ENCODE data around the gene SIPA1L3. TPM values are rescaled to one million over a fixed set of nuclear protein-coding genes. Genes with fewer than 3 reads are reported as not detected.
"Not testable (repeated sequence)": the region's sequence is repeated elsewhere in the genome, so short reads cannot be mapped to it uniquely, and the experiment has no call there.

The SIPA1L3 gene, protein sequence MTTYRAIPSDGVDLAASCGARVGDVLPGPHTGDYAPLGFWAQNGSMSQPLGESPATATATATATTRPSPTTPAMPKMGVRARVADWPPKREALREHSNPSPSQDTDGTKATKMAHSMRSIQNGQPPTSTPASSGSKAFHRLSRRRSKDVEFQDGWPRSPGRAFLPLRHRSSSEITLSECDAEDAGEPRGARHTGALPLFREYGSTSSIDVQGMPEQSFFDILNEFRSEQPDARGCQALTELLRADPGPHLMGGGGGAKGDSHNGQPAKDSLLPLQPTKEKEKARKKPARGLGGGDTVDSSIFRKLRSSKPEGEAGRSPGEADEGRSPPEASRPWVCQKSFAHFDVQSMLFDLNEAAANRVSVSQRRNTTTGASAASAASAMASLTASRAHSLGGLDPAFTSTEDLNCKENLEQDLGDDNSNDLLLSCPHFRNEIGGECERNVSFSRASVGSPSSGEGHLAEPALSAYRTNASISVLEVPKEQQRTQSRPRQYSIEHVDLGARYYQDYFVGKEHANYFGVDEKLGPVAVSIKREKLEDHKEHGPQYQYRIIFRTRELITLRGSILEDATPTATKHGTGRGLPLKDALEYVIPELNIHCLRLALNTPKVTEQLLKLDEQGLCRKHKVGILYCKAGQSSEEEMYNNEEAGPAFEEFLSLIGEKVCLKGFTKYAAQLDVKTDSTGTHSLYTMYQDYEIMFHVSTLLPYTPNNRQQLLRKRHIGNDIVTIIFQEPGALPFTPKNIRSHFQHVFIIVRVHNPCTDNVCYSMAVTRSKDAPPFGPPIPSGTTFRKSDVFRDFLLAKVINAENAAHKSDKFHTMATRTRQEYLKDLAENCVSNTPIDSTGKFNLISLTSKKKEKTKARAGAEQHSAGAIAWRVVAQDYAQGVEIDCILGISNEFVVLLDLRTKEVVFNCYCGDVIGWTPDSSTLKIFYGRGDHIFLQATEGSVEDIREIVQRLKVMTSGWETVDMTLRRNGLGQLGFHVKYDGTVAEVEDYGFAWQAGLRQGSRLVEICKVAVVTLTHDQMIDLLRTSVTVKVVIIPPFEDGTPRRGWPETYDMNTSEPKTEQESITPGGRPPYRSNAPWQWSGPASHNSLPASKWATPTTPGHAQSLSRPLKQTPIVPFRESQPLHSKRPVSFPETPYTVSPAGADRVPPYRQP (N-terminal part only)
- 6.7 and 14.9 TPM in 2 replicates for total RNA-seq

DNA sequence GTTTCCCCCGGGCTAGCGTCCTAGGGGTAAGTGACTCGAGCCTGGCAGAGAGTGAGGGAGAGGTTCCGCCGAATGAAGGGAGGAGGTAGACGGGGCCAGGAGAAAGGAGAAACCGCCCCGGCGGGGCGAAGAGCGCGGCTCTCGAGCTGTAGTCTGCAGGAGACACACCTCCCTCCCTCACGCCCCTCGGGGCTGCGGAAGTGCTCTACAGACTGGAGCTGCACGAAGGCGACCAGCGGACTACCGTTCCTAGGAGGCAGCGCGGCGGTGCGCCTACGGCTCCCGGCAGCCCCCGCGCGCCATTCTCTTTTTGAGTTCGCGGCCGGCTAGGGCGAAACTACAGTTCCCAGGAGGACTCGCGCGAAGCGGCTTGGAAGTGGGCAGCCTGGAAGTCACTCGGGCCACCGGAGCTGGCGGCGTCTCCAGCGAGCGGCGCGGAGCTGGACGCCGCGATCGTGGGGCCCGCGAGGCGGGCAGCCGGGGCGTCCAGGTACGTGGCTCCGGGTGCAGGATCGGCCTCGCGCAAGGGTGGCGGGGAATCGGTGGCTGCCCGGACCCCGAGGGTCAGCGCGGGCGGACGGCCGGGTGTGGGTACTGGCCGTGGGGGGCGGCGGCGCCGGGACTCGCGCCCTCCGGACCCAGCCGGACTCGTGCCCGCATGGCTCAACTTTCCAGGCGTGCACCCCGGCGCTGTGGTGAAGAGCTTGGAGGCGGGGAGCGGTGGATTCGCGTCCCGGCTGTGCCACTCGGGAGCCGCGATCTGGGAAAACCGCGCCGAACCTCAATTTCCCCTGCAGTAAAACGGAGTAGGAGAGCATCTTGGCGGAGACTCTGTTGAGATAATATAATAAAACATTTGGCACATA, at the start of gene SIPA1L3:
Gene SIPA1L3, plus strand, starts transcription at position 340 of the 866 bp plus-strand sequence. CDS start 174,358 bp downstream, outside the sequence.
- DNase-seq (ENCODE audit: low read depth in 2 of 2), result peak; percentile 88 to 97

DNA sequence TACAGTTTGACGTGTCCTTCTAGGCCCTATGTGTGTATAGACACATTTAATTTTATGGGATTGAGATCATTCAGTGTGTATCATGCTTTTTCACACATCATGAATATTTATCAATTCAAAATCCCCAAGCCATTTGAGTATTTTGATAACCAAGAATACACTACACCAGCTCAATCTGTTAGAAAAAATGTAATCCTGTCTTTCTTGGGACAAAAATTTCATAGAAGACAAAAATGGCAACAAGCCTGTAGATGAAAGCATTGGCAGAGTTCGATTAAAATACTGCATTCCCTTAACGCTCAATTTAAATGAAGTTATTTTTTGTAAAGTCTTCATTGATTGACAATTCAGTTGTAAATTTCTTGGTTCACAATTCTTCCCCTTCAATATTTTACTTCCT, 42.5 kb upstream of the SIPA1L3 start:
- DNase-seq (ENCODE audit: low read depth in 2 of 2), result no peak

DNA sequence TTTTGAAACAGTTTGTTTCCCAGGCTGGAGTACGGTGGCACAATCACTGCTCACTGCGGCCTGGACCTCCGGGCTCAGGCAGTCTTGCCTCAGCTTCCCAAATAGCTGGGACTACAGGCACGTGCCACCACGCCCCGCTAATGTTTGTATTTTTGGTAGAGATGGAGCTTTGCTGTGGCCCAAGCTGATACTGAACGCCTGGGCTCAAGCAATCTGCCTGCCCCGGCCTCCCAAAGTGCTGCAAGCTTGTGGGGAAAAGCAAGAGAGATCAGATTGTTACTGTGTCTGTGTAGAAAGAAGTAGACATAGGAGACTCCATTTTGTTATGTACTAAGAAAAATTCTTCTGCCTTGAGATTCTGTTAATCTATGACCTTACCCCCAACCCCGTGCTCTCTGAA, 41.1 kb upstream of the SIPA1L3 start:
- not testable (repeated sequence) for DNase-seq (ENCODE audit: low read depth in 2 of 2)

DNA sequence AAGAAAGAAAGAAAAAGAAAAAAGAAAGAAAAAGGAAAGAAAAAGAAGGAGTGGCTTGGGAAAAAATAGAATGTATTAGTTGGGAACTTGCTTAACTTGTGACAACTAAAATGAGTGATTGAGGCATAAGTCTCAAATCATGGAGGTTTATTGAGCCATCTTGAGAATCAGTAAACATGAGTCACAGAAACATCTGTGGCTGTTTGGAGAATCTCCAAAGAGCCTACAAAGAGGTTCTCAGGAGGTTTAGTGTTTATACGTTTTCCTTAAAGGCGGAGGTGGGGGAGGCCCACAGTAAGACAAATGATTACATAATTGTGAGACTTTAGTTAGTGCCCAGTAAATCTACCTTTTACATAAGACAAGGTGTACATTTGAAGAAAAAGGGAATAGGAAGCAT, 39.2 kb upstream of the SIPA1L3 start:
- peak in 1 of 2 donors; percentile 10 for DNase-seq (ENCODE audit: low read depth in 2 of 2)

DNA sequence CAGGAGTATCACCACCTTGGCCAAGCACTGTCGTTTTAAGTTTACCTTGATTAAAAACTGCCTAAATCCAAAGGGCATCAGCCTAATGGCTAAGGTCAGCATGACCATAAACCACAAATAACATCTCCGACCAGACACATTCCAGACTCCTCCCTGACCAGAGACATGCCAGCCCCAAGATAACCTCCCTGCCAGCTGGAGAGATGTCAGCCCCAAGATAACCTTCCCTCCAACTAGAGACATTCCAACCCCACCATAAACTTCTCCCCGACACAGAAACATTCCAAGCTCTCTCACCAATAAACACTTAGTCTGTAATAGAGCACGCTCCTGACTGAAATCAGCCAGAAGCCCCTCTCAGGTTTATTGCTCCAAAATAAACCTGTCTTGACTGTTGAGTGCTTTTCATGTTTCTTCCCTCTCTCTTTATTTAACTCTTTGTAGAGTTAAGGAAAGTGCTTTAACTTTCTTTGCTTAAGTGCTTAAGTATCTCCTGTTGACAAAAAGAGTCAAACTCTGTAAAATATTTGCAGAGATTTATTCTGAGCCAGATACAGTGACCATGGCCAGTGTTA, 37.2 kb upstream of the SIPA1L3 start:
- DNase-seq (ENCODE audit: low read depth in 2 of 2), result no peak

DNA sequence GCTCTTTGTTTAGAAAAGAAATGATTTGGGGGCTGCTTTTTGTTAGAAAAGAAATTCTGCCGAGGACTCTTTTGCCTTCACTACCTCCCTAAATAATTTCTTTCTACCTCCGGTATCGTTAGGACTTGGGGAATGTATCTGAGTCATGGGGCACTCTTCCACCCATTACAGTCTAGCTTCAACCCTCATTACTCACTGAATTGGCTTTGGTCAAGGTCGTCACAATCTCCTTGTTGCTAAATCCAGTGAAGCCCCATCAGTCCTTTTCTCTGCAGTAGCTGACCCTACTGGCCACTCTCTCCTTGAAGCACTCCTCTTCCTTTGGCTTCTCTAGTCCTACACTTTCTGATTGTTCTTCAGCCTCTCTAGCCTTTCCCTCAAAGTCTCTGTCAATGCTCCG, 34.6 kb upstream of the SIPA1L3 start:
- no peak for DNase-seq (ENCODE audit: low read depth in 2 of 2)

DNA sequence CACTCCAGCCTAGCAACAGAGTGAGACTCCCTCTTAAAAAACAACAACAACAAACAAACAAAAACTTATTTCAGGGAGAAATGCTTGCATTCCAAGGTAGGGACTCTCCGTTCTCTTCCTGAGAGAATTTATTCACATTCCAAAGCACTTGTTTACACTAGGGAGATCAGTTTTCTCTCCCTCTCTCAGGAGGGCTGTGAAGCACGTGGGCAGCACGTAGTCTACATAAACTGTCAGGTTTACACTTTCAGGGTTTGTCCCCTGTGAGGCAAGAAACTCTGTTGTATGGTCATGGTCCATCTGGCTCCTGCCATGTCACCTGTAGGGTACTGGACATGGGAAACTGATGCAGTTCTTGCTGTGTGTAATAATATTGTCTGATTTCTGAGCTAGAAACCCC, 32.2 kb upstream of the SIPA1L3 start:
- no peak for DNase-seq (ENCODE audit: low read depth in 2 of 2)

DNA sequence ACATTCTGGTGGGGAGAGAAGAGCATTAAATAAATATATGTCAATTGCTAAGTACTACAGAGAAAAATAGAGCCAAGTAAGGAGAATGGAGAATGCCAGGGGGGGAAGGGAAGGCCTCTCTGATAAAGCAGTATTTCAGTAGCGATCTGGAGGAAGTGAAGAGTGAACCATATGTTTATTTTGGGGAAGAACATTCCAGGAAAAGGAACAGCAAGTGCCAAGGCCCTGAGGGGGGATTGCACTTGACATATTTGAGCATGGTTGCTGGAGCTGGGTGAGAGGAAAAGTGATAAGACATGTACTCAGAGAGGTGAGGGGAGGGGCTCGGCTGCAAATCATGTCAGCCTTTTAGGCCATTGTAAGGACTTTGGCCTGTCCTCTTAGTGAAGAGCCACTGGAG, 31.0 kb upstream of the SIPA1L3 start:
- no peak for DNase-seq (ENCODE audit: low read depth in 2 of 2)

DNA sequence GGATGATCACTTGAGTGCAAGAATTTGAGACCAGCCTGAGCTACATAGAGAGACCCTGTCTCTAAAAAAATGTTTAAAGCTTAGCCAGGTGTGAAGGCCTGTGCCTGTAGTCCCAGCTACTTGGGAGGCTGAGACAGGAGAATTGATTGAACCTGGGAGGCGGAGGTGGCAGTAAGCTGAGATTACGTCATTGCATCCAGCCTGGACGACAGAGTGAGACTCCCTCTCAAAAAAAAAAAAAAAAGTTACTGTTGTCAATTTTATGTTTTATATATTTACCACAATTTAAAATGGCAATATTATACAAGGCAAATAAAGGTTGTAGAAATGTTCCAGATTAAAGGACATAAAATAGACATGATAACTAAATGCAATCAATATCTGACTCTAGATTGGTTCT, 29.9 kb upstream of the SIPA1L3 start:
- DNase-seq (ENCODE audit: low read depth in 2 of 2), result no peak

DNA sequence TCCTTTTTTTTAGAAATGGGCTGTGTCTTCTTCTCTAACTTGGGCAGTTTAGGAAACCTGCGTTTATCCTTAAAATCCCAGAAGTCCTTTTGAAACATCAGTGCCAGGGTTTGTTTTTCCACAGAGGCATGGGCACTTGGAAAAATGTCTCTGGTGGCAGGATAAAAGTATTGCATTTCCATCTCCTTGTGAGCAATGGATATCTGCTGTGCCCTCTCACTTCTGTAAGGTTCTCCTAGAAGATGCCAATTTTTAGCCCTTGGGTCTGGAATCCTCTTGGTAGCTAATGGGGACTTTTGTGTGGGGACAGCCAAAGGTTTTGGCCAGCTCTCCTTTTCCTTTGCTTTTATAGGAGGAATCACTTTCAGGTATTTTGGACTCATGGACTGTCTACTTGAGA, 21.6 kb upstream of the SIPA1L3 start:
- no peak for DNase-seq (ENCODE audit: low read depth in 2 of 2)

DNA sequence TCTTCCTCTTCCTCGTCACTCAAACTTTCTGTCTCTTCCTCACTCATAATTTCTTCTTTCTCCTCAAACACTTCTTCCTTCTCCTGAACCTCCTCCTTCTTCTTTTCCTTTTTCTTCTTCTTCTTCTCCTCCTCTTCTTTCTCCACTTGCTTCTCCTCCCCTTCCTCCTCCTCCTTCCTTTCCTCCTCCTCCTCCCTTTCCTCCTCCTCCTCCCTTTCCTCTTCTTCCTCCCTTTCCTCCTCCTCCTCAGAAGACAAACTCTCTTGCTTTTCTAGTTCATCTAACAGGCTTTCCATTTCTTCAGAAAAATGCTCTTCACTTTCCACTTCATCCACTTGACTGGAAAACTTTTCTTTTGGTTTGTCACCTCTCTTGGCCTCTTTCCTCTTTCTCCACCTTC, 20.4 kb upstream of the SIPA1L3 start:
- no peak for DNase-seq (ENCODE audit: low read depth in 2 of 2)

DNA sequence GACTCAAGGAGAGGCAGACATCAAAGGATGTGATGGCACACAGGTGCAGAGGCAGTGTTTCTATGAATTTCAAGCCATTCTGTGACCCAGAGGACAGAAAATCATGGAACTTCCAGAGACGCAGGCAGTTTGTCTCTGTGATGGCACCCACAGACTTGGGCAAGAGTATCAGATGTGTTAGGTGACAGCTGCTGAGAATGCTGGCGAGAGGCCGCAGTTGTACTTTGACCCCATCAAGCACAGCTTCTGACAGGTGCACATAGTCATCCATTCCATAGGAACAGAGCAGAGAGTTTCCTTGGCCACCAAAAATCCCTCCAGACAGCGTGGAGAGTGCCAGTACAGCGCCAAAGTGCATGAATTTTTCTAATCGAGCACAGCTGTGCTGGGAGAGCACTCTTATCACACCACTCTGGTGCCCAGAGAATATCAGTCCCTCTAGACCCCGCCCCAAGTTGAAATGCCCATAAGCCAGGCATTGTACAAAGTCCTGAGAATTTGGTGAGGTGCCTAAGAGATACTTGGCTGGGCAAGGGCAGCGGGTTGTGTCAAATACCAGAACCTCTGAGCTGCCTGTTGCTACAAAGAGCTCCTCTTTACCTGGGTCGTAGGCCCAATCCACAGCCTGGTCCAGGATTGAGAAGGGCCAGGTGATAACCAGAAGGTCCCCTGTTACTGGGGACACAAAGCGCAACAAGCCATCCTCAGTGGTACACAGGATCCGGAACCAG, 13.0 kb upstream of the SIPA1L3 start:
- DNase-seq (ENCODE audit: low read depth in 2 of 2), result no peak

DNA sequence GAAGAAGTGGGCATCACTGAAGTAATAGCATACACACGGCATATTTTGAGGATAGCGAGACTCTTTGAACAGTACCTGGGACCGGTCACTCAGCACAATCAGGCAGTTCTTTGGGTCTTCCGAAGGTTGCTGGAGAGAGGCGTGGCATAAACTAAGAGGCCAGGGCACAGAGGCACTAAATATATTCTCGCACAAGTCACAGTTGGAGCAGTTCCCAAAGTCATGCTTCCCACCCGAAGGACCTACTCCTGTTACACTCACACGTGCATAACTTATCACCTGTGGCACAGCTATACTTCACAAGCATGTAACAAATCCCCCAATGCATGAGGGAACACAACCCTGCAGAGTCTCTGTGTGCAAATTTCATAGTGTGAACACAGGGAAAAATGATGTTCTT, 10.8 kb upstream of the SIPA1L3 start:
- DNase-seq (ENCODE audit: low read depth in 2 of 2), result no peak

DNA sequence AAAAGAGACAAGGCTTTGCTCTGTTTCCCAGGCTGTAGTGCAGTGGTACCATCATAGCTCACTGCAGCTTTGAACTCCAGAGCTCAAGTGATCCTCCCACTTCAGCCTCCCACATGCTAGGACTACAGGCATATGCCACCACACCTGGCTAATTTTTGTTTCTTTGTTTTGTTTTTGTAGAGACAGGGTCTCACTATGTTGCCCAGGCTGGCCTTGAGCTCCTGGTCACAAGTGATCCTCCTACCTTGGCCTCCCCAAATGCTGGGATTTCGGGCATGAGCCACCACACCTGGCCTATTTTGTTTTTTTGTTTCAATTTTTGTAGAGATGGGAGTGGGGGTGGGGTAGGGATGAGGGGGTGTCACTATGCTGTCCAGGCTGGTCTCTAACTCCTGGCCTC, 7.6 kb upstream of the SIPA1L3 start:
- DNase-seq (ENCODE audit: low read depth in 2 of 2), result no peak

DNA sequence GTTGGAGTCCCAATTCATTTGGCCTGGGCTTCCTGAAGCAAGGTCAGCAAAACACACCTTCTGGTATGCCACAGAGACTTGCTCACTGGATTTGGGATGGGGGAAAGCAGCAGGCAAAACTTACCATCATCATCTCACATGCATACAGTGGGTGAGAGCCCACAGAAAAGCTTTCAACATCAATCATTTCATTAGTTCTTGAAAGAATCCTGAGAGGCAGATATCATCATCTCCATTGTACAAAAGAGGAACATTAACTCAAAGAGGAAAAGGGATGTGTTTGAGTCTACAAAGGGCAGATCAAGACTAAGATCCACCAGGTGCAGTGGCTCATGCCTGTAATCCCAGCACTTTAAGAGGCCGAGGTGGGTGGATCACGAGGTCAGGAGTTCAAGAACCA, 7.0 kb upstream of the SIPA1L3 start:
- DNase-seq (ENCODE audit: low read depth in 2 of 2), result no peak

DNA sequence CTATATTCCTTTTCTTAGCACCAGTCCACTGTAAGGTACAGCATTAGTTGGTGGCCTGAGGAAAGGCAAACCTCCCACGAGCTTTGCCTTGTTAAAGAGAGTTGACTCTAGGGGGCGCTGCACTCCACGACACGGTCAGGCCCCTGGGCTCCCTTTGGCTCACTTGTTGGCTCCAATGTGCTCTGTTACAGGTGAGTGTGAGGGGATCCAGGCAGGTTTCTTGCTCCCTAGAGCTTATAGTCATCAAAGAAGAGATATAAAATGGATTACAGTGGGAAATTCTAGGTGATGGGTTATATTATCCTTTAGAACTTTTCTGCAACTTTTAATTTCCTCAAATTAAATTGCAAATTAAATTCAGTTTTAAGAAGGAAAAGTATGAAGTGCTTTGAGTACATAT, 4.3 kb upstream of the SIPA1L3 start:
- DNase-seq (ENCODE audit: low read depth in 2 of 2), result peak; percentile 63 to 80

DNA sequence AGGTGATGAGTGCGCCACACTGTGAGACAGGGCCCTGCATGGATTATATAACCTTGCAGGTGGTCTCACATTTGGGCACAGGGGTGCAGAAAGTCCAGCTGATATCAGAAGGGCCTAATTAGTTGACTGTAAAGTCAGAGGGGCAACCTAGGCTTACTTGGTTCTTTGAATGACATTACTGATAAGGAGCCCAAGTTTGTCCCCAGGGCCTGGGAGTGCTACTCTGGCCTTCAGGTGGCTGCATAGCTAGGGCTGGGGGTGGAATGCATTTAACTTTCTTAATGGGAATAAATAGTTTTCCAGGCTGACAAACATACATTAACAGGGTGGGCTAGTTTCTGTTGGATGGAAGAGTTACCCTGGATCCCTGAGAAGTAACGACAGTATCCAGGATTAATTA, 3.9 kb upstream of the SIPA1L3 start:
- no peak for DNase-seq (ENCODE audit: low read depth in 2 of 2)

DNA sequence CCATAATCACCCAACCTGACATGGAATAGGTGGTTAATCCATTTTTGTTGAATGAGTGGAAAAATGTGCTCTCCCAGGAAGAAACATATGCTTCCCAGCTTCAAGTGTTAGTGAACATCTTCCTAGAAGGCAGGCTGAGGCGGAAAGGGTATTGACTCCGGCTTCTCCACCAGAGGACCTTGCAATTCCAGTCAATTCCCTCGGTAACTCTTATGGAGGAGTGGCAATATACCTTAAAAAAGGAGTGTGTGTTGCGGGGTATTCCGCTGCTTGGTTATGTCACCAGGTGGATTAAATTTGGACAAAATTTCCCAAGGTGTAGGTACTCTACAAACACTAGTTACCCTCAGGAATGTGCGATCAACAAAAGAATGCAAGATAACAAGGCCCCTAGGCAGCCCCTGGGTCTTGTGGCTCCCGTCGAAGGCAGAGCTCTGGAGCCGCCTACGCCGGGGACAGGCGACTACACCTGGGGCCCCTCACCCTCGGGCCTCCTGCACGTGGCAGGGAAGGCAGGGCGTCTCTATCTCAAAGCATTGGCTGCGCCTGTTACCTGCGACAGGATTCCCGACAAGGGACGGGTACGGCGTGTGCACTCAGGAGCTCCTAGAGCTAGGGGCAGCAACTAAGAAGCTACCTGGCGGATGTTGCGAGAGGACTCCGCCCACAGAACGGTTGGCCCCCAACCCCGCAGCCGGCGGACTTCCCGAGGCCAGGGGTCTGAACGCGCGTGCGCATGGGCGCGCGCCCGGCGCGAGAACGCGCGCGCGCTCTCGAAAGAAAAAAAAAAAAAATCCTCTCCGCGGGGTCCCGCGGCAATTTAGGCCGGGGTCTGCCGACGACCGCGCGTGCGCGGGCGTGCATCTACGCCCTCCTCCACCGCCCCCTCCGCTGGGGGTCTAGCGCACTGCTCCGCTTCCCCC, 801 bp upstream of the SIPA1L3 start, which contains the start of gene WDR87:
Gene WDR87, minus strand, starts transcription at position 649 of the 923 bp plus-strand sequence. CDS start 8,355 bp downstream, outside the sequence.
- DNase-seq (ENCODE audit: low read depth in 2 of 2), result peak; percentile 26 to 59
